T-cell (primary cell): ENCODE data around the gene IL1RL1. TPM values are rescaled to one million over a fixed set of nuclear protein-coding genes. Genes with fewer than 3 reads are reported as not detected.

Source experiments
- ATAC-seq, 4 experiments: fragments of 200-7000 bp in 3 of 4; fragments of 150-1000 bp in 1 of 4; cut with Tn5 transposase; replicated peaks in 1 of 4; 1 replicate in 3 of 4; 2 replicates in 1 of 4; pipeline ENCODE4 v1.10.0; 2021; ENCODE audit warnings: moderate library complexity in 3 of 4, mild to moderate bottlenecking in 2 of 4, moderate number of reproducible peaks in 1 of 4
- CTCF ChIA-PET, 2 donors: fragments of 300-600 bp; sonication (Branson Sonifier 250); formaldehyde crosslinking; loops; one replicate each; lab custom pipeline; 2022; ENCODE audit warnings: antibody characterized with exemption in 2 of 2; lab: Charles Lee
- POLR2A ChIA-PET, 2 donors: fragments of 300-600 bp; sonication (Branson Sonifier 250); formaldehyde crosslinking; loops; one replicate each; lab custom pipeline; 2022; ENCODE audit warnings: antibody characterized with exemption in 2 of 2; lab: Charles Lee
- DNase-seq, 35 experiments: peaks; one replicate each; pipeline versions ENCODE4 v3.0.0 to v3.0.0-alpha.2; 2013 to 2023
- H3K27ac ChIP-seq: one replicate; pipeline ENCODE4 v1.5.1; 2013; ENCODE audit warnings: low read length
- H3K27me3 ChIP-seq, 2 experiments: replicated peaks in 1 of 2; 1 replicate in 1 of 2; 2 replicates in 1 of 2; pipeline versions ENCODE4 v1.6.1 to v1.7.0; 2013; ENCODE audit warnings: low read length in 1 of 2, mixed read lengths in 1 of 2; ENCODE audit not compliant: control insufficient read depth in 2 of 2, insufficient read depth in 2 of 2; ENCODE audit errors: extremely low read depth in 1 of 2
- H3K36me3 ChIP-seq, 2 donors: 1 replicate in 1 of 2; 2 replicates in 1 of 2; pipeline versions ENCODE4 v1.6.1 to v1.7.0; 2013; ENCODE audit warnings: low read length in 1 of 2; ENCODE audit not compliant: control insufficient read depth in 2 of 2, insufficient read depth in 1 of 2; ENCODE audit errors: extremely low read depth in 1 of 2
- H3K4me1 ChIP-seq, 2 experiments: 1 replicate in 1 of 2; 2 replicates in 1 of 2; pipeline versions ENCODE4 v1.6.1 to v1.7.0; 2013; ENCODE audit warnings: low read length in 2 of 2, mixed read lengths in 1 of 2; ENCODE audit not compliant: insufficient read depth in 2 of 2, control insufficient read depth in 1 of 2; ENCODE audit errors: extremely low read depth in 1 of 2
- H3K4me3 ChIP-seq, 2 donors: 1 replicate in 1 of 2; 2 replicates in 1 of 2; pipeline versions ENCODE4 v1.5.1 to v1.7.0; 2013; ENCODE audit warnings: mild to moderate bottlenecking in 2 of 2, low read length in 1 of 2, moderate library complexity in 1 of 2; ENCODE audit not compliant: control insufficient read depth in 1 of 2; ENCODE audit errors: extremely low read depth in 1 of 2
- H3K9me3 ChIP-seq: 2 replicates; pipeline ENCODE4 v1.7.0; 2013
- H3K27ac Mint-ChIP-seq, 2 donors: one replicate each; pipeline ENCODE4 v1.8.0; 2020 to 2021; ENCODE audit warnings: mild to moderate bottlenecking in 2 of 2, mixed read lengths in 2 of 2
- H3K27me3 Mint-ChIP-seq, 2 donors: one replicate each; pipeline ENCODE4 v1.8.0; 2021 to 2022; ENCODE audit warnings: mixed read lengths in 2 of 2
- H3K36me3 Mint-ChIP-seq: one replicate; pipeline ENCODE4 v1.8.0; 2021; ENCODE audit warnings: mixed read lengths
- H3K4me1 Mint-ChIP-seq, 3 donors: one replicate each; pipeline ENCODE4 v1.8.0; 2020 to 2022; ENCODE audit warnings: mixed read lengths in 3 of 3, mild to moderate bottlenecking in 1 of 3
- H3K4me3 Mint-ChIP-seq, 3 donors: one replicate each; pipeline ENCODE4 v1.8.0; 2020 to 2022; ENCODE audit warnings: mild to moderate bottlenecking in 3 of 3, mixed read lengths in 3 of 3, moderate library complexity in 3 of 3
- H3K9me3 Mint-ChIP-seq, 3 donors: one replicate each; pipeline ENCODE4 v1.8.0; 2020 to 2022; ENCODE audit warnings: mixed read lengths in 3 of 3
- WGBS: methylation state at CpG from one replicate; pipeline ENCODE4 v1.1.5; 2013; ENCODE audit warnings: missing lambda C conversion rate; ENCODE audit not compliant: insufficient coverage; 5-methylcytosine and 5-hydroxymethylcytosine counted together
- total RNA-seq, 35 experiments: library from RNA in 6 of 35; stranded (reverse) in 6 of 35; fragments of 120-200 nt in 1 of 35; gene quantifications; one replicate each; pipeline versions ENCODE4 v1.2.1 to v1.2.4 and lab custom pipeline; 2013 to 2026

IL1RL1 gene
- total RNA-seq, 5 donors from 2014 or later (not counting 1 experiment from before 2014, with no cell fraction given), result 0.15 to 1.4 (median 0.35) TPM

GRCh38 chr2:102357937-102358336 is 46.6 kb downstream of the IL1RL1 start:
- peaks cover 10% of the 10 kb centered on the region for H3K36me3 Mint-ChIP-seq
- peak overlapping the region; percentile 94 to 98 for H3K27ac Mint-ChIP-seq
- peaks cover 0 to 2% (median 0%) of the 10 kb centered on the region in 3 donors for H3K9me3 Mint-ChIP-seq
- ChIA-PET POLR2A (interaction anchor here (0.6 to 0.7 kb wide), 3 partner anchors 15 to 333 kb away, joined by 3 to 4 read pairs (median 4); no protein-coding TSS in a partner anchor), CTCF (interaction anchor here (0.7 to 0.8 kb wide), 2 partner anchors 9 to 66 kb away, joined by 3 read pairs; no protein-coding TSS in a partner anchor)
- H3K36me3 ChIP-seq, result no peaks in the 10 kb centered on the region
- no peak for ATAC-seq
- no peaks in the 10 kb centered on the region for H3K27me3 Mint-ChIP-seq
- no peaks in the 10 kb centered on the region for H3K9me3 ChIP-seq
- H3K4me3 ChIP-seq, result no peak overlapping the region
- no peak for DNase-seq
- peaks cover 5 to 15% of the 10 kb centered on the region in 2 experiments for H3K4me1 ChIP-seq
- H3K4me1 Mint-ChIP-seq, result peaks cover 36 to 53% (median 52%) of the 10 kb centered on the region in 3 donors
- H3K27me3 ChIP-seq, result no peaks in the 10 kb centered on the region
- H3K4me3 Mint-ChIP-seq, result peak overlapping the region; percentile 35 to 97 (median 95)
- H3K27ac ChIP-seq, result no peak overlapping the region
- 60% methylated on average over 1 of the region's 2 CpGs for WGBS

GRCh38 chr2:102358496-102358895 is 47.1 kb downstream of the IL1RL1 start:
- Histone ChIP-seq H3K4me3 (no peak overlapping the region), H3K9me3 (no peaks in the 10 kb centered on the region), H3K4me1 (peaks cover 5 to 15% of the 10 kb centered on the region in 2 experiments), H3K27ac (no peak overlapping the region), H3K36me3 (peaks cover 0 to 4% of the 10 kb centered on the region in 2 donors), H3K27me3 (no peaks in the 10 kb centered on the region)
- Mint-ChIP-seq H3K4me1 (peaks cover 36 to 53% (median 52%) of the 10 kb centered on the region in 3 donors), H3K27me3 (no peaks in the 10 kb centered on the region), H3K36me3 (peaks cover 16% of the 10 kb centered on the region), H3K9me3 (peaks cover 0 to 4% (median 0%) of the 10 kb centered on the region in 3 donors), H3K4me3 (peak overlapping the region; percentile 34 to 97 (median 35)), H3K27ac (peak overlapping the region; percentile 12 to 98)
- POLR2A ChIA-PET, result no interaction called here
- CTCF ChIA-PET, result interaction anchor here in 1 of 2 donors (0.8 to 1.1 kb wide), 2 partner anchors 9 kb away, joined by 3 read pairs; no protein-coding TSS in a partner anchor
- WGBS, result no CpG with 5 or more reads among the region's 8 CpGs
- ATAC-seq, result no peak
- DNase-seq, result peak in 1 of 35 experiments; percentile 32

- Histone ChIP-seq H3K4me3 (no peak overlapping the region), H3K9me3 (no peaks in the 10 kb centered on the region), H3K4me1 (peaks cover 5 to 15% of the 10 kb centered on the region in 2 experiments), H3K27me3 (no peaks in the 10 kb centered on the region), H3K36me3 (peaks cover 0 to 9% of the 10 kb centered on the region in 2 donors), H3K27ac (no peak overlapping the region)
- Mint-ChIP-seq H3K27ac (peak overlapping the region; percentile 49 to 55), H3K4me1 (peaks cover 36 to 58% (median 58%) of the 10 kb centered on the region in 3 donors), H3K9me3 (peaks cover 0 to 6% (median 5%) of the 10 kb centered on the region in 3 donors), H3K27me3 (no peaks in the 10 kb centered on the region), H3K4me3 (no peak overlapping the region), H3K36me3 (peaks cover 26% of the 10 kb centered on the region)
- ChIA-PET CTCF (interaction anchor here in 1 of 2 donors (1.1 kb wide), 1 partner anchor 8 kb away, joined by 3 read pairs; no protein-coding TSS in a partner anchor), POLR2A (no interaction called here)
- no CpG with 5 or more reads among the region's 3 CpGs for WGBS
- DNase-seq (no peak), ATAC-seq (no peak)
Measured at GRCh38 chr2:102359527-102359926, 48.2 kb downstream of the IL1RL1 start.

- Histone ChIP-seq H3K27me3 (no peaks in the 10 kb centered on the region), H3K4me1 (peaks cover 3 to 27% of the 10 kb centered on the region in 2 experiments), H3K4me3 (no peak overlapping the region), H3K36me3 (peaks cover 3 to 9% of the 10 kb centered on the region in 2 donors), H3K27ac (no peak overlapping the region), H3K9me3 (no peaks in the 10 kb centered on the region)
- H3K27me3 Mint-ChIP-seq, result no peaks in the 10 kb centered on the region
- peaks cover 37 to 67% (median 66%) of the 10 kb centered on the region in 3 donors for H3K4me1 Mint-ChIP-seq
- H3K27ac Mint-ChIP-seq, result peak overlapping the region; percentile 45 to 63
- H3K36me3 Mint-ChIP-seq, result peaks cover 44% of the 10 kb centered on the region
- no CpG with 5 or more reads among the region's 5 CpGs for WGBS
- ChIA-PET CTCF (interaction anchor here in 1 of 2 donors (0.7 to 1.1 kb wide), 2 partner anchors 121 kb away, joined by 5 to 6 read pairs; no protein-coding TSS in a partner anchor), POLR2A (interaction anchor here in 1 of 2 donors (0.5 kb wide), 1 partner anchor 55 kb away, joined by 3 read pairs; no protein-coding TSS in a partner anchor)
- H3K4me3 Mint-ChIP-seq, result no peak overlapping the region
- ATAC-seq (no peak), DNase-seq (no peak)
- peaks cover 7 to 21% (median 17%) of the 10 kb centered on the region in 3 donors for H3K9me3 Mint-ChIP-seq
Measured at GRCh38 chr2:102361632-102362241, 50.4 kb downstream of the IL1RL1 start.

- H3K9me3 Mint-ChIP-seq, result peaks cover 7 to 23% (median 17%) of the 10 kb centered on the region in 3 donors
- CTCF ChIA-PET, result no interaction called here
- DNase-seq, result no peak
- H3K27me3 Mint-ChIP-seq, result no peaks in the 10 kb centered on the region
- H3K36me3 Mint-ChIP-seq, result peaks cover 47% of the 10 kb centered on the region
- Histone ChIP-seq H3K27ac (peak overlapping the region; percentile 73), H3K36me3 (peaks cover 3 to 9% of the 10 kb centered on the region in 2 donors), H3K4me3 (peak overlapping the region in 1 of 2 donors; percentile 32), H3K9me3 (no peaks in the 10 kb centered on the region), H3K4me1 (peaks cover 19 to 38% of the 10 kb centered on the region in 2 experiments), H3K27me3 (no peaks in the 10 kb centered on the region)
- POLR2A ChIA-PET, result interaction anchor here in 1 of 2 donors (0.6 kb wide), 1 partner anchor 332 kb away, joined by 4 read pairs; no protein-coding TSS in a partner anchor
- 89% methylated on average over 1 of the region's 1 CpG for WGBS
- no peak overlapping the region for H3K4me3 Mint-ChIP-seq
- peaks cover 47 to 70% (median 65%) of the 10 kb centered on the region in 3 donors for H3K4me1 Mint-ChIP-seq
- peak overlapping the region; percentile 86 to 91 for H3K27ac Mint-ChIP-seq
- no peak for ATAC-seq
Measured at GRCh38 chr2:102365763-102366162, 54.4 kb downstream of the IL1RL1 start.
